ENCODE measurements around the gene YPEL1.
"Not testable (repeated sequence)": the region's sequence is repeated elsewhere in the genome, so short reads cannot be mapped to it uniquely, and the experiment has no call there.

Gene YPEL1

GRCh38 chr22:21697880-21698279, 37.7 kb downstream of the YPEL1 start:
- DNase-seq, result no peak

- DNase-seq, result no peak
Measured at GRCh38 chr22:21697021-21697771, 38.4 kb downstream of the YPEL1 start.

GRCh38 chr22:21696115-21696514, 39.5 kb downstream of the YPEL1 start:
- no peak for DNase-seq

- DNase-seq, result no peak
Measured at GRCh38 chr22:21695430-21696085, 40.0 kb downstream of the YPEL1 start.

- no peak for DNase-seq
Measured at GRCh38 chr22:21694795-21695429, 40.7 kb downstream of the YPEL1 start.

GRCh38 chr22:21694394-21694793, 41.2 kb downstream of the YPEL1 start:
- no peak for DNase-seq

GRCh38 chr22:21693999-21694341, 41.6 kb downstream of the YPEL1 start:
- DNase-seq, result no peak

- no peak for DNase-seq
Measured at GRCh38 chr22:21693333-21693998, 42.1 kb downstream of the YPEL1 start.

- not testable (repeated sequence) for DNase-seq
Measured at GRCh38 chr22:21692856-21693255, 42.7 kb downstream of the YPEL1 start.

- DNase-seq, result no peak
Measured at GRCh38 chr22:21691816-21692215, 43.8 kb downstream of the YPEL1 start.

- DNase-seq, result no peak
Measured at GRCh38 chr22:21690401-21690801, 45.2 kb downstream of the YPEL1 start.

GRCh38 chr22:21688706-21689381, 46.8 kb downstream of the YPEL1 start:
- DNase-seq, result no peak

- no peak for DNase-seq
Measured at GRCh38 chr22:21688341-21688705, 47.3 kb downstream of the YPEL1 start.

GRCh38 chr22:21687685-21688259, 47.8 kb downstream of the YPEL1 start:
- no peak for DNase-seq

- no peak for DNase-seq
Measured at GRCh38 chr22:21686634-21687393, 48.8 kb downstream of the YPEL1 start.

- DNase-seq, result no peak
Measured at GRCh38 chr22:21686193-21686608, 49.4 kb downstream of the YPEL1 start.

- DNase-seq, result no peak
Measured at GRCh38 chr22:21685164-21685513, 50.5 kb downstream of the YPEL1 start.

GRCh38 chr22:21684492-21685163, 51.0 kb downstream of the YPEL1 start:
- no peak for DNase-seq

- DNase-seq, result no peak
Measured at GRCh38 chr22:21683401-21683811, 52.2 kb downstream of the YPEL1 start.

- DNase-seq, result no peak
Measured at GRCh38 chr22:21682385-21683175, 53.0 kb downstream of the YPEL1 start.

Measured in CD4-positive, alpha-beta T cell treated with Interferon gamma for 1 hour (primary cell).